HL-60 (cell line): Measurements from ENCODE around the gene AP2A2.

ENCODE experiments used
- DNase-seq, 2 experiments: peaks; one replicate each; pipeline ENCODE4 v3.0.0-alpha.2; 2010 to 2020; ENCODE audit warnings: low read depth in 1 of 2, low spot score in 1 of 2
- H3K27ac ChIP-seq: fragments of 250-450 bp; sonication (Bioruptor Pico); replicated peaks from 2 replicates; pipeline ENCODE4 v1.5.1; 2020; ENCODE audit warnings: mild to moderate bottlenecking, moderate library complexity
- H3K27me3 ChIP-seq: fragments of 250-450 bp; sonication (Bioruptor Pico); 2 replicates; pipeline ENCODE4 v1.5.1; 2021; ENCODE audit warnings: mild to moderate bottlenecking, moderate library complexity; ENCODE audit not compliant: insufficient read depth, poor library complexity, severe bottlenecking
- H3K4me3 ChIP-seq: replicated peaks from 2 replicates; pipeline ENCODE4 v1.5.1; 2011; ENCODE audit warnings: mild to moderate bottlenecking, control low read depth, low read length; ENCODE audit not compliant: insufficient read depth
- CTCF ChIP-seq: IDR thresholded peaks from one replicate; pipeline ENCODE4 v1.5.1; 2011; ENCODE audit warnings: low read length, control low read depth, inconsistent platforms; ENCODE audit not compliant: insufficient read depth
- GABPA ChIP-seq: IDR thresholded peaks from 2 replicates; pipeline ENCODE4 v1.6.1; 2012; ENCODE audit warnings: low read depth
- POLR2AphosphoS5 ChIP-seq: IDR thresholded peaks from 2 replicates; pipeline ENCODE4 v1.6.1; 2012; ENCODE audit warnings: low read depth
- REST ChIP-seq: IDR thresholded peaks from 2 replicates; pipeline ENCODE4 v1.6.1; 2012; ENCODE audit warnings: low read depth; ENCODE audit not compliant: insufficient replicate concordance
- SPI1 ChIP-seq: IDR thresholded peaks from 2 replicates; pipeline ENCODE4 v1.6.1; 2012; ENCODE audit warnings: low read depth, mild to moderate bottlenecking, borderline replicate concordance

AP2A2 gene

GRCh38 chr11:1055990-1056771 lies 130.5 kb downstream of the AP2A2 start:
- TF ChIP-seq POLR2AphosphoS5 (no peak), SPI1 (no peak), CTCF (no peak)
- Histone ChIP-seq H3K27me3 (peaks cover 8% of the 10 kb centered on the region), H3K4me3 (no peak overlapping the region), H3K27ac (no peak overlapping the region)
- no peak for DNase-seq

- DNase-seq: no peak
- H3K27me3 ChIP-seq: peaks cover 8% of the 10 kb centered on the region
- no peak overlapping the region for H3K27ac ChIP-seq
- no peak for TF ChIP-seq REST
- TF ChIP-seq CTCF: no peak
- no peak for TF ChIP-seq GABPA
- H3K4me3 ChIP-seq: no peak overlapping the region
Measured at GRCh38 chr11:1057806-1058205, 132.1 kb downstream of the AP2A2 start.

- DNase-seq: no peak
- H3K27ac ChIP-seq: no peak overlapping the region
- TF ChIP-seq REST (no peak), POLR2AphosphoS5 (no peak), GABPA (no peak), CTCF (no peak), SPI1 (no peak)
- H3K27me3 ChIP-seq: peaks cover 2% of the 10 kb centered on the region
- no peak overlapping the region for H3K4me3 ChIP-seq
Measured at GRCh38 chr11:1059759-1060158, 134.1 kb downstream of the AP2A2 start.

GRCh38 chr11:1060410-1060809 lies 134.7 kb downstream of the AP2A2 start:
- Histone ChIP-seq H3K27me3 (peaks cover 2% of the 10 kb centered on the region), H3K4me3 (no peak overlapping the region), H3K27ac (no peak overlapping the region)
- TF ChIP-seq GABPA (no peak), SPI1 (no peak), REST (no peak), POLR2AphosphoS5 (no peak), CTCF (no peak)
- no peak for DNase-seq
